ENCODE data around the gene CPE.
A peak's percentile ranks its signal among the peaks of the same experiment; 100 is the strongest.

The CPE gene

DNA sequence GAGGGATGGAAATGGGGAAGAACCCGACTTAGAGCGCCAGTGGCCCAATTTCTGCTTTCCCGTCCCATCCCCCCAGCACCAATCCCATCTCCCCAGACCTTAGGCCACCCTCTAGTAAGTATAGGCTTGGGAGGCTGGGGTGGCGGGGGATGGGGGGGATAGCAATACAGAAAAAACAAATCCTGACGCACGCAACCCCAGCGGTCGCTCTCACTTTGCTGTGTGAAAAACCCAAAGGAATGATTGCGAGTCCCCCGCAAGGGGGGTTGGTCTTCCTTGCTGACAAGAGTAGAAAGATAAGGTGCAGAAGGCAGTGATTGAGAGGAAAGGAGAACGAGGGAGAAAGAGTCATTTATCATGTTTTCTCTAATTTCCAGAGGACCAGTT lies 863 bp downstream of the CPE start:
- Histone ChIP-seq H3K27me3 (ENCODE audit: insufficient read depth, low read length, poor library complexity) (peaks cover 2% of the 10 kb centered on the region), H3K4me2 (ENCODE audit: low read length) (peak overlapping the region; percentile 64), H3K36me3 (ENCODE audit: control insufficient read depth, insufficient read depth, low read length) (no peaks in the 10 kb centered on the region), H2BK5ac (ENCODE audit: low read length) (no peak overlapping the region), H3K23ac (ENCODE audit: low read length) (no peak overlapping the region), H3K79me2 (ENCODE audit: control insufficient read depth, insufficient read depth, low read length) (no peaks in the 10 kb centered on the region), H2BK15ac (replicated peaks; ENCODE audit: low read depth) (no peak overlapping the region), H4K8ac (ENCODE audit: low read depth, low read length) (no peak overlapping the region), H3K4ac (ENCODE audit: low read depth, low read length) (peak overlapping the region; percentile 56), H3K79me1 (ENCODE audit: low read length) (no peaks in the 10 kb centered on the region), H3K4me1 (ENCODE audit: control insufficient read depth, low read depth, low read length) (peaks cover 4% of the 10 kb centered on the region), H3K27ac (ENCODE audit: low read depth, low read length) (peak overlapping the region; percentile 16), H3K4me3 (ENCODE audit: low read length) (peak overlapping the region; percentile 34), H3K18ac (ENCODE audit: low read length) (peak overlapping the region; percentile 60), H4K5ac (ENCODE audit: low read length) (no peak overlapping the region), H2AK5ac (ENCODE audit: low read length) (no peak overlapping the region), H2BK120ac (ENCODE audit: low read depth, low read length) (peak overlapping the region; percentile 30), H3K9ac (ENCODE audit: low read length) (peak overlapping the region; percentile 41), H3K56ac (ENCODE audit: low read length) (peak overlapping the region; percentile 80)
- no CpG with 5 or more reads among the region's 11 CpGs for WGBS (ENCODE audit: extremely low coverage, insufficient coverage, low lambda C conversion rate)
- peak; percentile 89 for DNase-seq

DNA sequence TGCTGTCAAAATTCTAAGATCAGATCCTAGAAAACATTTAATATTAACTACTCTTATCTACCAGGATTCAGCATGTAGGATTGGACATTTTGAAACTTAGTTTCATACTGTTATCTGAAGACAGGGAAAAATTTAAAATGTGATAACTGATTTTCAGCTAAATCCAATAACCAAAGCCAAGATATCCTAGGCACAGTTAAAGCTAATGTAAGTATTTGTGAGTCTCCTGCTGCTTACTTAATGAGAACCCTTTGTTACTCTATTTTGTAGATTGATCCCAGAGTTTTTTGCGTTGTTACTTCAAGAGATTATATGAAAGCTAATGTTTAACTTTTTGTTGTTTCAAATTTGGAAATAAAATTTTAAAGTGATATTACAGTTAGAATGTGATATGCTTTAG lies 2.0 kb downstream of the CPE start:
- Histone ChIP-seq H3K56ac (ENCODE audit: low read length) (no peak overlapping the region), H3K9ac (ENCODE audit: low read length) (no peak overlapping the region), H3K36me3 (ENCODE audit: control insufficient read depth, insufficient read depth, low read length) (no peaks in the 10 kb centered on the region), H3K18ac (ENCODE audit: low read length) (no peak overlapping the region), H2BK15ac (replicated peaks; ENCODE audit: low read depth) (no peak overlapping the region), H3K4me3 (ENCODE audit: low read length) (no peak overlapping the region), H3K4me1 (ENCODE audit: control insufficient read depth, low read depth, low read length) (peaks cover 4% of the 10 kb centered on the region), H4K8ac (ENCODE audit: low read depth, low read length) (no peak overlapping the region), H4K5ac (ENCODE audit: low read length) (no peak overlapping the region), H2AK5ac (ENCODE audit: low read length) (no peak overlapping the region), H3K4ac (ENCODE audit: low read depth, low read length) (no peak overlapping the region), H2BK120ac (ENCODE audit: low read depth, low read length) (no peak overlapping the region), H3K27me3 (ENCODE audit: insufficient read depth, low read length, poor library complexity) (peaks cover 2% of the 10 kb centered on the region), H3K27ac (ENCODE audit: low read depth, low read length) (no peak overlapping the region), H3K23ac (ENCODE audit: low read length) (no peak overlapping the region), H3K79me1 (ENCODE audit: low read length) (no peaks in the 10 kb centered on the region), H3K4me2 (ENCODE audit: low read length) (no peak overlapping the region), H2BK5ac (ENCODE audit: low read length) (no peak overlapping the region), H3K79me2 (ENCODE audit: control insufficient read depth, insufficient read depth, low read length) (no peaks in the 10 kb centered on the region)
- DNase-seq, result no peak
- no CpG with 5 or more reads among the region's 1 CpG for WGBS (ENCODE audit: extremely low coverage, insufficient coverage, low lambda C conversion rate)

DNA sequence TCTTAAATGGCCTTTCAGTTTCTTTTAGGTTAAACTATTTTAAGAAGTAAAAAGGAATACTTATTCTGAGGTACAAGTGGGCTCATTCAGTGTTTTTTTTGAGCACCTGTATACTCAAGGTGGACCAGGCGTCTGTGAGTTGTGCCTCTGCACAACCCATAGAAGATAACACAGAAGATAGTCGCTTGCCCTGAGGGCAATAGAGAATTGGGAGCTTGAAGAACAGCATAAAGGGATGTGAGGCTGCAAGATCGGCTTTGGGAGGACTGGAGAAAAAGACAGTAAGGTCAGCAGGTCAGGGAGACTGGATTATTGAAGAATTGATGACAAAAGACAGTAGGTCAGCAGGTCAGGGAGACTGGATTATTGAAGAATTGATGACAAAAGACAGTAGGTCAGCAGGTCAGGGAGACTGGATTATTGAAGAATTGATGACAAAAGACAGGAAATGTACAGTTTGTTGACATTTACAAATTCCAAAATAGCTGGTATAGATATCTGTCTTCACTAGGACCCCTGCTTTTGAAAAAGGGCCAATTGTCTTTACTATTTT lies 3.1 kb downstream of the CPE start:
- Histone ChIP-seq H3K79me2 (ENCODE audit: control insufficient read depth, insufficient read depth, low read length) (no peaks in the 10 kb centered on the region), H3K9ac (ENCODE audit: low read length) (no peak overlapping the region)
- peak; percentile 28 for DNase-seq

DNA sequence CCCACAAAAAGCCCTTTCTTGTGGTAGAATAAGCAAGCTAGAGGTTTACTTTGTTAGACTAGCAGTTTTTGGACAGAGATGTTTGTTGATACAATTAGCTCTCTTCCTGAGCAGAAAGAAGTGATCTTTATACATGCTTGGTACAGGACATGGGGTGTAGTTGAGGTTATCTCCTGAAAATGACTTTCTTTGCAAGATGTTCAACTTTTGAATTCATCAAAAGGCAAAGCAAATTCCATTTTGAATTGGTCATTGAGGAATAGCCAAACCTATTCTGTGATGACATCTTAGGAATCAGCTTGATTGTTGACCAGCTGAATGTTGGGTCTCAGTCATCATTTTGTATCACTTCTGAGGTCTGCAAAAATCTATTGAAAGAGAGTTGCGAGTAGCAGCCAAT lies 3.8 kb downstream of the CPE start:
- H4K5ac ChIP-seq (ENCODE audit: low read length), result no peak overlapping the region
- no peak overlapping the region for H2BK120ac ChIP-seq (ENCODE audit: low read depth, low read length)
- no peaks in the 10 kb centered on the region for H3K79me1 ChIP-seq (ENCODE audit: low read length)
- H3K23ac ChIP-seq (ENCODE audit: low read length), result no peak overlapping the region
- no peaks in the 10 kb centered on the region for H3K36me3 ChIP-seq (ENCODE audit: control insufficient read depth, insufficient read depth, low read length)
- H3K4ac ChIP-seq (ENCODE audit: low read depth, low read length), result peak overlapping the region; percentile 31
- H3K4me2 ChIP-seq (ENCODE audit: low read length), result no peak overlapping the region
- peak overlapping the region; percentile 47 for H3K18ac ChIP-seq (ENCODE audit: low read length)
- DNase-seq, result no peak
- no peaks in the 10 kb centered on the region for H3K79me2 ChIP-seq (ENCODE audit: control insufficient read depth, insufficient read depth, low read length)
- WGBS (ENCODE audit: extremely low coverage, insufficient coverage, low lambda C conversion rate), result no CpG with 5 or more reads among the region's 1 CpG
- H3K27me3 ChIP-seq (ENCODE audit: insufficient read depth, low read length, poor library complexity), result peaks cover 2% of the 10 kb centered on the region
- H3K4me3 ChIP-seq (ENCODE audit: low read length), result no peak overlapping the region
- peak overlapping the region; percentile 11 for H3K56ac ChIP-seq (ENCODE audit: low read length)
- H2BK5ac ChIP-seq (ENCODE audit: low read length), result peak overlapping the region; percentile 21
- H2AK5ac ChIP-seq (ENCODE audit: low read length), result no peak overlapping the region
- H3K27ac ChIP-seq (ENCODE audit: low read depth, low read length), result no peak overlapping the region
- H3K4me1 ChIP-seq (ENCODE audit: control insufficient read depth, low read depth, low read length), result peaks cover 4% of the 10 kb centered on the region
- no peak overlapping the region for H4K8ac ChIP-seq (ENCODE audit: low read depth, low read length)
- no peak overlapping the region for H3K9ac ChIP-seq (ENCODE audit: low read length)
- H2BK15ac ChIP-seq (replicated peaks; ENCODE audit: low read depth), result peak overlapping the region; percentile 12

More for the DNA sequence above, 3.1 kb downstream of the CPE start:
- Histone ChIP-seq H3K23ac (ENCODE audit: low read length) (no peak overlapping the region), H3K4ac (ENCODE audit: low read depth, low read length) (no peak overlapping the region), H3K18ac (ENCODE audit: low read length) (no peak overlapping the region), H3K4me3 (ENCODE audit: low read length) (no peak overlapping the region), H3K27ac (ENCODE audit: low read depth, low read length) (no peak overlapping the region), H2AK5ac (ENCODE audit: low read length) (no peak overlapping the region), H3K36me3 (ENCODE audit: control insufficient read depth, insufficient read depth, low read length) (no peaks in the 10 kb centered on the region), H3K79me1 (ENCODE audit: low read length) (no peaks in the 10 kb centered on the region), H3K27me3 (ENCODE audit: insufficient read depth, low read length, poor library complexity) (peaks cover 2% of the 10 kb centered on the region), H4K8ac (ENCODE audit: low read depth, low read length) (no peak overlapping the region), H2BK120ac (ENCODE audit: low read depth, low read length) (no peak overlapping the region), H4K5ac (ENCODE audit: low read length) (no peak overlapping the region), H3K56ac (ENCODE audit: low read length) (no peak overlapping the region), H2BK15ac (replicated peaks; ENCODE audit: low read depth) (no peak overlapping the region), H3K4me2 (ENCODE audit: low read length) (no peak overlapping the region), H2BK5ac (ENCODE audit: low read length) (no peak overlapping the region), H3K4me1 (ENCODE audit: control insufficient read depth, low read depth, low read length) (peaks cover 4% of the 10 kb centered on the region)
- WGBS (ENCODE audit: extremely low coverage, insufficient coverage, low lambda C conversion rate), result no CpG with 5 or more reads among the region's 3 CpGs

DNA sequence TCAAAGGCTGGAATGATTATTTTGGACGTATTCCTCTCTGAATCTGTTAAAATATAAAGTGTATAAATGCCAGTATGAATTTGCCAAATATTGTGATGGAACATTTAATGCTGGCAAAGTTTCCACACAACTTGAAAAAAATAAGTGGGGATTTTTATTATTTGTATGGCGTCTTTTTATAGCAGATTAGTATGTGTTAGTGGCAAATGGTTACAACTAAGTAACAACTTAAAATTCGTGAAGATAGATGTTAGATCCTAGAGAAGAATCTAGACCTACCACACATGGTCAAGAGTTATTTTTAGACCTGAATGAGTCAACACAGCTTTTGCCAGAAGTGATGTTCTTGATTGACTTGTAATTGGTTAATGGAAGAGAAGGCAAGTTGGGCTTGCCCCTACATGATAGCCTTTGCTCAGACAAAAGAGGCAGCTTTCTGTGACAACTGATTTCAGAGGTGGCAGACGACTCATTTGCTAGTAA lies 4.8 kb downstream of the CPE start:
- no peak overlapping the region for H4K8ac ChIP-seq (ENCODE audit: low read depth, low read length)

DNA sequence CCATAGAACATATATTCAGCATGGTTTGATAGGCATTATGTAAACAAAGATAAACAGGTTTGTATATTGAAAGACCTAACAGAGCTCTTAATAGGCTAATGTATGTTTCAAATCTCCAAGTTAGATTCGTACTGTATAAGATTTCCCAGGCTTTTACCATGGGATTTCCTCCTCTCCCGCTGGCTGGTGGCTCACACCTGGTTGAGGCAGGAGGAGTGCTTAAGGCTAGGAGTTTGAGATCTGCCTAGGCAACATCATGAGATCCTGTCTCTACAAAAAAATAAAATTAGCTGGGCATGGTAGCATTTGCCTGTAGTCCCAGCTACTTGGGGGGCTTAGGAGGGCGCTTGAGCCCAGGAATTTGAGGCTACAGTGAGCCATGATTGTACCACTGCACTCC lies 5.4 kb downstream of the CPE start:
- H3K23ac ChIP-seq (ENCODE audit: low read length), result no peak overlapping the region
- H3K9ac ChIP-seq (ENCODE audit: low read length), result no peak overlapping the region
- H2BK15ac ChIP-seq (replicated peaks; ENCODE audit: low read depth), result no peak overlapping the region
- no peaks in the 10 kb centered on the region for H3K36me3 ChIP-seq (ENCODE audit: control insufficient read depth, insufficient read depth, low read length)
- H3K4me3 ChIP-seq (ENCODE audit: low read length), result no peak overlapping the region
- peak overlapping the region; percentile 15 for H2BK5ac ChIP-seq (ENCODE audit: low read length)
- H3K27me3 ChIP-seq (ENCODE audit: insufficient read depth, low read length, poor library complexity), result no peaks in the 10 kb centered on the region
- H3K56ac ChIP-seq (ENCODE audit: low read length), result peak overlapping the region; percentile 66
- H3K4ac ChIP-seq (ENCODE audit: low read depth, low read length), result peak overlapping the region; percentile 68
- H2AK5ac ChIP-seq (ENCODE audit: low read length), result no peak overlapping the region
- no peaks in the 10 kb centered on the region for H3K79me1 ChIP-seq (ENCODE audit: low read length)
- peaks cover 4% of the 10 kb centered on the region for H3K4me1 ChIP-seq (ENCODE audit: control insufficient read depth, low read depth, low read length)
- H3K79me2 ChIP-seq (ENCODE audit: control insufficient read depth, insufficient read depth, low read length), result no peaks in the 10 kb centered on the region
- H3K27ac ChIP-seq (ENCODE audit: low read depth, low read length), result peak overlapping the region; percentile 83
- no CpG with 5 or more reads among the region's 3 CpGs for WGBS (ENCODE audit: extremely low coverage, insufficient coverage, low lambda C conversion rate)
- peak; percentile 72 for DNase-seq
- H3K4me2 ChIP-seq (ENCODE audit: low read length), result no peak overlapping the region
- no peak overlapping the region for H4K8ac ChIP-seq (ENCODE audit: low read depth, low read length)
- H2BK120ac ChIP-seq (ENCODE audit: low read depth, low read length), result peak overlapping the region; percentile 96
- H3K18ac ChIP-seq (ENCODE audit: low read length), result peak overlapping the region; percentile 76
- no peak overlapping the region for H4K5ac ChIP-seq (ENCODE audit: low read length)

More for the DNA sequence above, 4.8 kb downstream of the CPE start:
- no peak overlapping the region for H3K56ac ChIP-seq (ENCODE audit: low read length)
- no peaks in the 10 kb centered on the region for H3K79me1 ChIP-seq (ENCODE audit: low read length)
- no peaks in the 10 kb centered on the region for H3K27me3 ChIP-seq (ENCODE audit: insufficient read depth, low read length, poor library complexity)
- H2BK15ac ChIP-seq (replicated peaks; ENCODE audit: low read depth), result no peak overlapping the region
- no peak overlapping the region for H2BK120ac ChIP-seq (ENCODE audit: low read depth, low read length)
- no peak overlapping the region for H3K18ac ChIP-seq (ENCODE audit: low read length)
- no peak overlapping the region for H3K9ac ChIP-seq (ENCODE audit: low read length)
- H3K4me2 ChIP-seq (ENCODE audit: low read length), result no peak overlapping the region
- no peaks in the 10 kb centered on the region for H3K36me3 ChIP-seq (ENCODE audit: control insufficient read depth, insufficient read depth, low read length)
- no peak overlapping the region for H3K27ac ChIP-seq (ENCODE audit: low read depth, low read length)
- DNase-seq, result peak; percentile 88
- H3K23ac ChIP-seq (ENCODE audit: low read length), result no peak overlapping the region
- no peak overlapping the region for H2AK5ac ChIP-seq (ENCODE audit: low read length)
- H3K4me3 ChIP-seq (ENCODE audit: low read length), result no peak overlapping the region
- no peak overlapping the region for H3K4ac ChIP-seq (ENCODE audit: low read depth, low read length)
- WGBS (ENCODE audit: extremely low coverage, insufficient coverage, low lambda C conversion rate), result 100% methylated on average over 1 of the region's 4 CpGs
- peaks cover 4% of the 10 kb centered on the region for H3K4me1 ChIP-seq (ENCODE audit: control insufficient read depth, low read depth, low read length)
- H4K5ac ChIP-seq (ENCODE audit: low read length), result no peak overlapping the region
- H3K79me2 ChIP-seq (ENCODE audit: control insufficient read depth, insufficient read depth, low read length), result no peaks in the 10 kb centered on the region
- no peak overlapping the region for H2BK5ac ChIP-seq (ENCODE audit: low read length)
